ENCODE data around the gene EEPD1.

GRCh38 chr7:36272567-36273269, 119.7 kb downstream of the EEPD1 start:
- TF ChIP-seq SIN3A (IDR thresholded peaks at IDR 0.05; ENCODE audit: borderline replicate concordance, insufficient read depth, low read depth, low read length) (no peak), CTCF (IDR thresholded peaks at IDR 0.05) (no peak), POLR2AphosphoS5 (IDR thresholded peaks at IDR 0.05; ENCODE audit: low read depth, low read length) (no peak), REST (IDR thresholded peaks at IDR 0.05; ENCODE audit: insufficient read depth in 1 of 2, low read depth in 2 of 2, low read length in 1 of 2) (no peak), TCF7L2 (IDR thresholded peaks at IDR 0.05; ENCODE audit: low read depth, low read length) (no peak)

Data from Panc1 (cell line).